Breast epithelium (tissue), 4 donors: Measurements from ENCODE around the gene GSPT1. TPM values are rescaled to one million over a fixed set of nuclear protein-coding genes. Genes with fewer than 3 reads are reported as not detected.
A peak's percentile ranks its signal among the peaks of the same experiment; 100 is the strongest.
"Not testable (repeated sequence)": the region's sequence is repeated elsewhere in the genome, so short reads cannot be mapped to it uniquely, and the experiment has no call there.

Source experiments
- DNase-seq, 2 donors: peaks; one replicate each; pipeline ENCODE4 v3.0.0-alpha.2; 2019; ENCODE audit warnings: low spot score in 2 of 2
- H3K27ac ChIP-seq, 2 donors: fragments of 200-600 bp; sonication (generic) in 1 of 2; one replicate each; pipeline ENCODE4 v1.5.1; 2016 to 2019; ENCODE audit warnings: mild to moderate bottlenecking in 1 of 2
- H3K27me3 ChIP-seq, 2 donors: fragments of 200-600 bp; sonication (generic) in 1 of 2; one replicate each; pipeline versions ENCODE4 v1.5.1 to v1.6.0; 2017 to 2019; ENCODE audit warnings: control low read depth in 1 of 2, mild to moderate bottlenecking in 1 of 2
- H3K36me3 ChIP-seq: fragments of 200-600 bp; one replicate; pipeline ENCODE4 v1.5.1; 2019
- H3K4me1 ChIP-seq, 2 donors: fragments of 200-600 bp; sonication (generic); one replicate each; pipeline ENCODE4 v1.5.1; 2016 to 2019; ENCODE audit warnings: control low read depth in 1 of 2
- H3K4me3 ChIP-seq, 3 donors: fragments of 200-600 bp; sonication (generic); 1 replicate in 2 of 3; 2 replicates in 1 of 3; pipeline ENCODE4 v1.5.1; 2016 to 2019; ENCODE audit warnings: mild to moderate bottlenecking in 3 of 3, moderate library complexity in 2 of 3
- H3K9me3 ChIP-seq, 2 donors: fragments of 200-600 bp; sonication (generic) in 1 of 2; one replicate each; pipeline ENCODE4 v1.5.1; 2016 to 2019; ENCODE audit warnings: control low read depth in 1 of 2
- POLR2A ChIP-seq: fragments of 450-650 bp; IDR thresholded peaks from one replicate; pipeline ENCODE4 v1.6.1; 2016; ENCODE audit warnings: antibody characterized with exemption, mild to moderate bottlenecking, moderate library complexity
- POLR2AphosphoS5 ChIP-seq, 3 donors: sonication (generic); formaldehyde crosslinking; IDR thresholded peaks; one replicate each; pipeline ENCODE4 v1.6.1; 2017; ENCODE audit warnings: antibody characterized with exemption in 3 of 3
- intact Hi-C: fragments of 100-400 bp; cut with DNase I; formaldehyde crosslinking; loops from one replicate; pipeline ENCODE4 v1.15.1; 2023; ENCODE audit warnings: low total_unique reads
- total RNA-seq, 3 donors: library from RNA; depleted of rRNA; stranded (reverse); fragments of >200 nt; gene quantifications; one replicate each; pipeline ENCODE4 v1.1.0, GENCODE V29; 2016
- TF ChIP-seq, protein P1 (sequence below), 3 donors: fragments of 450-650 bp; IDR thresholded peaks; one replicate each; pipeline ENCODE4 v1.5.1; 2016 to 2017; ENCODE audit warnings: antibody characterized with exemption in 3 of 3, mild to moderate bottlenecking in 3 of 3, moderate library complexity in 3 of 3

Gene GSPT1
- total RNA-seq, 3 donors from 2014 or later: 61.3 to 68.5 (median 67.6) TPM

DNA sequence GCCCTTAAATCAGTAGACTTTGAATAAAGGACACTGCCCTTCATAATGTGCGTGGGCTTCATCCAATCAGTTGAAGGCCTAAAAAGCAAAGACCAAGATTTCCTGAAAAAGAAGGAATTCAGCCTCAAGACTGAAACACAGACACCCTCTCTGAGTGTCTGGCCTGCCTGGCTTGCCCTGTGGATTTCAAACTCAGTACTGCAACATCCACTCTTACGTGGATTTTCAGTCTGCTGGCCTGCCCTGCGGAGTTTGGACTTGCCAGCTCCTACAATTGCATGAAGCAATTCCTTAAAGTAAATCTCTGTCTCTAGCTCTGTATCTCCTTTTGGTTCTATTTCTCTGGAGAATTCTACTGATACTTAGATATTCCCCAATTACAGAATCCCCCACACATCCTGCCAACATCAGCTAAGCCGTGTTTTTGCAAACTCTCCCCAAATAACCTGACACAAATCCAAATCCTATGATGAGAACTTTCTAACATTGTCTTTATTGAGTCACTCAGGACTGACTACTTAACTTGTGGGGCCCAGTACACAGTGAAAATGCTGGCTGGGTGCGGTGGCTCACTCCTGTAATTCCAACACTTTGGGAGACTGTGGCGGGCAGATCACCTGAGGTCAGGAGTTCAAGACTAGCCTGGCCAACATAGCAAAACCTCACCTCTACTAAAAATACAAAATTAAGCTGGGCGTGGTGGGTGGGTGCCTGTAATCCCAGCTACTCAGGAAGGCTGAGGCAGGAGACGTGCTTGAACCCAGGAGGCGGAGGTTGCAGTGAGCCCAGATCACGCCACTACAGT is 42.0 kb upstream of the GSPT1 start:
- H3K36me3 ChIP-seq: no peaks in the 10 kb centered on the region
- H3K9me3 ChIP-seq: no peaks in the 10 kb centered on the region
- DNase-seq: no peak
- H3K27me3 ChIP-seq: no peaks in the 10 kb centered on the region
- no peaks in the 10 kb centered on the region for H3K4me1 ChIP-seq
- peak overlapping the region in 1 of 2 donors; percentile 66 for H3K27ac ChIP-seq
- H3K4me3 ChIP-seq: no peak overlapping the region
- intact Hi-C loops: no loop called here
- TF ChIP-seq, protein P1, sequence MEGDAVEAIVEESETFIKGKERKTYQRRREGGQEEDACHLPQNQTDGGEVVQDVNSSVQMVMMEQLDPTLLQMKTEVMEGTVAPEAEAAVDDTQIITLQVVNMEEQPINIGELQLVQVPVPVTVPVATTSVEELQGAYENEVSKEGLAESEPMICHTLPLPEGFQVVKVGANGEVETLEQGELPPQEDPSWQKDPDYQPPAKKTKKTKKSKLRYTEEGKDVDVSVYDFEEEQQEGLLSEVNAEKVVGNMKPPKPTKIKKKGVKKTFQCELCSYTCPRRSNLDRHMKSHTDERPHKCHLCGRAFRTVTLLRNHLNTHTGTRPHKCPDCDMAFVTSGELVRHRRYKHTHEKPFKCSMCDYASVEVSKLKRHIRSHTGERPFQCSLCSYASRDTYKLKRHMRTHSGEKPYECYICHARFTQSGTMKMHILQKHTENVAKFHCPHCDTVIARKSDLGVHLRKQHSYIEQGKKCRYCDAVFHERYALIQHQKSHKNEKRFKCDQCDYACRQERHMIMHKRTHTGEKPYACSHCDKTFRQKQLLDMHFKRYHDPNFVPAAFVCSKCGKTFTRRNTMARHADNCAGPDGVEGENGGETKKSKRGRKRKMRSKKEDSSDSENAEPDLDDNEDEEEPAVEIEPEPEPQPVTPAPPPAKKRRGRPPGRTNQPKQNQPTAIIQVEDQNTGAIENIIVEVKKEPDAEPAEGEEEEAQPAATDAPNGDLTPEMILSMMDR (IDR thresholded peaks at IDR 0.05): no peak
- TF ChIP-seq POLR2A (no peak), POLR2AphosphoS5 (IDR thresholded peaks at IDR 0.05) (no peak)

DNA sequence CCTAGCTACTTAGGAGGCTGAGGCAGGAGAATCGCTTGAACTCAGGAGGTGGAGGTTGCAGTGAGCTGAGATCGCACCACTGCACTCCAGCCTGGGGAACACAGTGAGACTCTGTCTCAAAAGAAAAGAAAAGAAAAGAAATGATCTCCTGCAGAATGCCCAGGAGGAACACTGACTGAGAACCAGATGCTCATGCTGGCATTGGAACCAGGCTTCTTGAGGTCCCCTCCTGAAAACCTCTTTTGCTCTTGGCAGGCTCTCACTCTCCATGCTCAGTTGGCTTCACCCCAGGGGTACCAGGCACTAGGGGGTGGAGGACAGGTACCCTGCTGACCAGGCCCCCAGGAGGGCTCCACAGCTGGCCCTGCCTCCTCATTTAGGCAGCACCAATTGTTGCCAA is 40.8 kb upstream of the GSPT1 start:
- H3K27ac ChIP-seq: peak overlapping the region in 1 of 2 donors; percentile 72

DNA sequence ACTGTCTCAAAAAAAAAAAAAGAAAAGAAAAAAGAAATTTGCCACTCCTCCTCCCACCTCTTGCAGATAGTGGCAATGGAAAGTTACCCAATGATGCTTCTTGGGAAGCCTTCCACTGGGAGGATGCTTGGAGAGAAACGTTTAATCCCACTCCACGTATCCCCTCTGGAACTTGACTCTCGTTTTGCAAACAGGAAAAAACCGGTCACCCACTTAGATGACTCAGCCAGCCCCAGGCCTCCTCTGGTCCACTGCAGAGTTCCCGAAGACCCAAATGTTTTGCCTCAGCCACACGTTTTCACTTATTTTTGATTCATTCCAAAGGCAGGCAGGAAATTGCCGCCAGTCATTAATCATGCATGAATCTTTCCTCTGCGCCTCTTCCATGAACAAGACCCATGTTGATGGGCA is 40.0 kb upstream of the GSPT1 start:
- Histone ChIP-seq H3K9me3 (no peaks in the 10 kb centered on the region), H3K4me1 (no peaks in the 10 kb centered on the region), H3K27ac (peak overlapping the region; percentile 2 to 72), H3K27me3 (no peaks in the 10 kb centered on the region), H3K36me3 (no peaks in the 10 kb centered on the region), H3K4me3 (no peak overlapping the region)
- intact Hi-C loops: no loop called here
- TF ChIP-seq POLR2AphosphoS5 (IDR thresholded peaks at IDR 0.05): no peak
- TF ChIP-seq POLR2A: no peak
- TF ChIP-seq, protein P1 (IDR thresholded peaks at IDR 0.05): no peak
- DNase-seq: no peak

More for the DNA sequence above, 40.8 kb upstream of the GSPT1 start:
- Histone ChIP-seq H3K27me3 (no peaks in the 10 kb centered on the region), H3K4me3 (no peak overlapping the region), H3K4me1 (no peaks in the 10 kb centered on the region), H3K9me3 (no peaks in the 10 kb centered on the region), H3K36me3 (no peaks in the 10 kb centered on the region)
- no peak for DNase-seq
- TF ChIP-seq, protein P1 (IDR thresholded peaks at IDR 0.05): no peak
- TF ChIP-seq POLR2AphosphoS5 (IDR thresholded peaks at IDR 0.05): no peak
- no peak for TF ChIP-seq POLR2A
- intact Hi-C loops: no loop called here

DNA sequence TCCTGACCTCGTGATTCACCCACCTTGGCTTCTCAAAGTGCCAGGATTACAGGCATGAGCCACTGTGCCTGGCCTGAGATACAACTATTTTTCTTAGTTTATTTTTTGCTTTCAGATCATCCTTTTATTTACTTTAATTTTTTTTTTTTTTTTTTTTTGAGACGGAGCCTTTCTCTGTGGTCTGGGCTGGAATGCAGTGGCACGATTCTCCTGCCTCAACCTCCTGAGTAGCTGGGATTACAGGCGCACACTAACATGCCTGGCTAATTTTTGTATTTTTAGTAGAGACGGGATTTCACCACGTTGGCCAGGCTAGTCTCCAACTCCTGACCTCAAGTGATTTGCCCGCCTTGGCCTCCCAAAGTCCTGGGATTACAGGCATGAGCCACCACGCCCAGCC is 37.8 kb upstream of the GSPT1 start:
- H3K9me3 ChIP-seq, DNase-seq, H3K27me3 ChIP-seq, intact Hi-C loops, H3K4me1 ChIP-seq, H3K27ac ChIP-seq, H3K4me3 ChIP-seq, H3K36me3 ChIP-seq: not testable (repeated sequence)

DNA sequence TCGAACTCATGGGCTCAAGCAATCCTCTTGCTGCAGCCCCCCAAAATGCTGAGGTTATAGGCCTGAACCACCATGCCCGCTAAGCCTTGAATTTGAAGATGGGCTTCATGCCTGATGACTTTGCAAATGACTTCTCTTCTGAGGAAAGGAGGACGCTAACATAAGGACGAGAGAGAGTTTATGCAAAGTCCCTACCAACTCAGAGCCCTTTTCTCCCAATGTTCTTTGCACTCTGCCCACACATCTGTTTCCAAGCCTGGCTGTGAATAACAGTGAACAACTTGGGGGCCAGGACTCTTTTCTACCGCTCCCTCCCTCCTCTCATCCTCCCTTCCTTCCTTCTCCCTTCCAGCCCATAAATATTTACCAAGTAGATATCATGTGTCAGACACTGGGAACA is 34.6 kb upstream of the GSPT1 start:
- intact Hi-C loops: no loop called here
- DNase-seq: no peak
- no peaks in the 10 kb centered on the region for H3K36me3 ChIP-seq
- no peaks in the 10 kb centered on the region for H3K27me3 ChIP-seq
- no peak overlapping the region for H3K27ac ChIP-seq
- TF ChIP-seq, protein P1 (IDR thresholded peaks at IDR 0.05): no peak
- no peak for TF ChIP-seq POLR2A
- no peak for TF ChIP-seq POLR2AphosphoS5 (IDR thresholded peaks at IDR 0.05)
- no peaks in the 10 kb centered on the region for H3K9me3 ChIP-seq
- H3K4me1 ChIP-seq: no peaks in the 10 kb centered on the region
- H3K4me3 ChIP-seq: no peak overlapping the region
